ENCODE measurements around the gene SREBF2. TPM values are rescaled to one million over a fixed set of nuclear protein-coding genes. Genes with fewer than 3 reads are reported as not detected.

The SREBF2 gene
- total and polyA plus RNA-seq, 9 of the 15 experiments (the other 6 are each of a cell fraction or from before 2014, with no cell fraction given), result 1.1 to 84.2 (median 26.9) TPM

GRCh38 chr22:41925783-41926460, 93.0 kb downstream of the SREBF2 start (continued):
- TF ChIP-seq ZNF277 (CRISPR knock-in tag; IDR thresholded peaks at IDR 0.05; ENCODE audit: borderline replicate concordance), result no peak
- TF ChIP-seq HMG20B (CRISPR knock-in tag; IDR thresholded peaks at IDR 0.05), result no peak
- TF ChIP-seq ZFX (CRISPR knock-in tag; IDR thresholded peaks at IDR 0.05), result 0 out of 2 replicates have a peak, but pooled peaks have one; percentile 13
- no peak for TF ChIP-seq ZBTB8A (IDR thresholded peaks at IDR 0.05; ENCODE audit: partially characterized antibody)
- 0 out of 2 replicates have a peak, but pooled peaks have one; percentile 12 for TF ChIP-seq EGR1 (conservative IDR thresholded peaks at IDR 0.05)
- TF ChIP-seq ZNF121 (CRISPR knock-in tag; conservative IDR thresholded peaks at IDR 0.05), result no peak
- no peak for TF ChIP-seq HNRNPUL1 (IDR thresholded peaks at IDR 0.05; ENCODE audit: low read length)
- TF ChIP-seq ETV5 (CRISPR knock-in tag; IDR thresholded peaks at IDR 0.05; ENCODE audit: low read depth), result no peak
- TF ChIP-seq ZNF263 (CRISPR knock-in tag; IDR thresholded peaks at IDR 0.05; ENCODE audit: borderline replicate concordance), result no peak
- TF ChIP-seq CXXC5 (CRISPR knock-in tag; IDR thresholded peaks at IDR 0.05), result 0 out of 2 replicates have a peak, but pooled peaks have one; percentile 29
- no peak for TF ChIP-seq KLF6 (CRISPR knock-in tag; IDR thresholded peaks at IDR 0.05; ENCODE audit: borderline replicate concordance)
- no peak for TF ChIP-seq FOXA1 (IDR thresholded peaks at IDR 0.05; ENCODE audit: borderline replicate concordance)
- TF ChIP-seq AFF4 (CRISPR knock-in tag; IDR thresholded peaks at IDR 0.05), result no peak
- no peak for TF ChIP-seq POLR2AphosphoS5 (IDR thresholded peaks at IDR 0.05; ENCODE audit: control insufficient read depth, insufficient read depth, low read depth, low read length)
- TF ChIP-seq DNMT1 (IDR thresholded peaks at IDR 0.05), result no peak
- TF ChIP-seq ZNF311 (CRISPR knock-in tag; IDR thresholded peaks at IDR 0.05), result no peak
- no peak for TF ChIP-seq PTBP1 (IDR thresholded peaks at IDR 0.05; ENCODE audit: low read depth, low read length)
- TF ChIP-seq C11orf30 (IDR thresholded peaks at IDR 0.05; ENCODE audit: low read depth), result no peak
- no peak for TF ChIP-seq SOX6 (IDR thresholded peaks at IDR 0.05)
- no peak for TF ChIP-seq CBFA2T3 (IDR thresholded peaks at IDR 0.05)
- TF ChIP-seq DPF2 (IDR thresholded peaks at IDR 0.05), result no peak
- no peak for TF ChIP-seq ZC3H4 (CRISPR knock-in tag; IDR thresholded peaks at IDR 0.05; ENCODE audit: borderline replicate concordance)
- peak; percentile 81 for TF ChIP-seq VEZF1 (CRISPR knock-in tag; IDR thresholded peaks at IDR 0.05)
